SU-DHL-6 (cell line): ENCODE measurements around the gene AVEN.

Experiments
- EZH2phosphoT487 ChIP-seq: fragments of 200-600 bp; sonication (generic), shearing (Covaris generic); conservative IDR thresholded peaks from 2 replicates; pipeline ENCODE4 v1.6.1; 2018; ENCODE audit warnings: mild to moderate bottlenecking, antibody characterized with exemption, low read length, moderate library complexity, mixed read lengths
- TF ChIP-seq, protein P1 (sequence below): fragments of 200-600 bp; sonication (generic); IDR thresholded peaks from one replicate; pipeline ENCODE4 v1.5.1; 2017; ENCODE audit warnings: antibody characterized with exemption, mild to moderate bottlenecking, low read length, moderate library complexity; ENCODE audit not compliant: insufficient read depth, poor library complexity, severe bottlenecking

DNA sequence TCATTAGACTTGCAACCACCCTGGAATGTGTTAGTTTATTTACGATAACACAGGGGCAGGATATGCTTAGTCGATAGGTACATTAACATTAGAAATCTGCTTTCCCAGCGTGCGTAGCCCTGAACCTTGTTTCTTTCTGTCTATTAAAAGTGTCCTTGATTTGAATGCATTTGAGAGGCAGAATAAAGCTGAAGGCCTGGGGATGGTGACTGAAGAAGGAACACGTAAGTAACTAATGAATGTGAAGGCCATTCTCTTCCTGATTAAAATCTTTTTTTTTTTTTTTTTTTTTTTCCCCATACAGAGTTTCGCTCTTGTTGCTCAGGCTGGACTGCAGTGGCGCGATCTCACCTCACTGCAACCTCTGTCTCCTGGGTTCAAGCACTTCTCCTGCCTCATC, 213.6 kb downstream of the AVEN start:
- TF ChIP-seq, protein P1, sequence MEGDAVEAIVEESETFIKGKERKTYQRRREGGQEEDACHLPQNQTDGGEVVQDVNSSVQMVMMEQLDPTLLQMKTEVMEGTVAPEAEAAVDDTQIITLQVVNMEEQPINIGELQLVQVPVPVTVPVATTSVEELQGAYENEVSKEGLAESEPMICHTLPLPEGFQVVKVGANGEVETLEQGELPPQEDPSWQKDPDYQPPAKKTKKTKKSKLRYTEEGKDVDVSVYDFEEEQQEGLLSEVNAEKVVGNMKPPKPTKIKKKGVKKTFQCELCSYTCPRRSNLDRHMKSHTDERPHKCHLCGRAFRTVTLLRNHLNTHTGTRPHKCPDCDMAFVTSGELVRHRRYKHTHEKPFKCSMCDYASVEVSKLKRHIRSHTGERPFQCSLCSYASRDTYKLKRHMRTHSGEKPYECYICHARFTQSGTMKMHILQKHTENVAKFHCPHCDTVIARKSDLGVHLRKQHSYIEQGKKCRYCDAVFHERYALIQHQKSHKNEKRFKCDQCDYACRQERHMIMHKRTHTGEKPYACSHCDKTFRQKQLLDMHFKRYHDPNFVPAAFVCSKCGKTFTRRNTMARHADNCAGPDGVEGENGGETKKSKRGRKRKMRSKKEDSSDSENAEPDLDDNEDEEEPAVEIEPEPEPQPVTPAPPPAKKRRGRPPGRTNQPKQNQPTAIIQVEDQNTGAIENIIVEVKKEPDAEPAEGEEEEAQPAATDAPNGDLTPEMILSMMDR, result no peak
- no peak for TF ChIP-seq EZH2phosphoT487
